Nephron (organoid): ENCODE data around the gene COL24A1.

Experiments used
- H3K27ac Mint-ChIP-seq, 3 experiments: 2 replicates each; pipeline ENCODE4 v1.8.0; 2020; ENCODE audit warnings: mixed read lengths in 3 of 3, mild to moderate bottlenecking in 2 of 3, moderate library complexity in 1 of 3
- H3K27me3 Mint-ChIP-seq: 2 replicates; pipeline ENCODE4 v1.8.0; 2021; ENCODE audit warnings: low read depth, mild to moderate bottlenecking, moderate library complexity, mixed read lengths
- H3K36me3 Mint-ChIP-seq: 2 replicates; pipeline ENCODE4 v1.8.0; 2020; ENCODE audit warnings: low read depth, mixed read lengths
- H3K4me1 Mint-ChIP-seq: 2 replicates; pipeline ENCODE4 v1.8.0; 2020; ENCODE audit warnings: mixed read lengths
- H3K4me3 Mint-ChIP-seq, 3 experiments: 2 replicates each; pipeline ENCODE4 v1.8.0; 2020; ENCODE audit warnings: mild to moderate bottlenecking in 3 of 3, mixed read lengths in 3 of 3, moderate library complexity in 2 of 3
- H3K9me3 Mint-ChIP-seq: 2 replicates; pipeline ENCODE4 v1.8.0; 2020; ENCODE audit warnings: mixed read lengths
- CTCF ChIP-seq, 3 experiments: fragments of 200-600 bp; sonication (generic); IDR thresholded peaks; one replicate each; pipeline ENCODE4 v1.5.0; 2021; ENCODE audit warnings: antibody characterized with exemption in 3 of 3; ENCODE audit not compliant: unreplicated experiment in 3 of 3

Gene COL24A1

GRCh38 chr1:86068841-86069756, 87.5 kb downstream of the COL24A1 start:
- Mint-ChIP-seq H3K9me3 (peaks cover 6% of the 10 kb centered on the region), H3K27ac (peak overlapping the region in 1 of 3 experiments; percentile 55), H3K36me3 (no peaks in the 10 kb centered on the region), H3K4me1 (peaks cover 34% of the 10 kb centered on the region), H3K4me3 (no peak overlapping the region), H3K27me3 (peaks cover 4% of the 10 kb centered on the region)
- no peak for TF ChIP-seq CTCF (IDR thresholded peaks at IDR 0.05; ENCODE audit: unreplicated experiment in 3 of 3)

- H3K27me3 Mint-ChIP-seq, result no peaks in the 10 kb centered on the region
- H3K4me1 Mint-ChIP-seq, result peaks cover 34% of the 10 kb centered on the region
- peak overlapping the region; percentile 55 to 68 (median 57) for H3K27ac Mint-ChIP-seq
- no peak overlapping the region for H3K4me3 Mint-ChIP-seq
- no peak for TF ChIP-seq CTCF (IDR thresholded peaks at IDR 0.05; ENCODE audit: unreplicated experiment in 3 of 3)
- H3K9me3 Mint-ChIP-seq, result peaks cover 6% of the 10 kb centered on the region
- H3K36me3 Mint-ChIP-seq, result no peaks in the 10 kb centered on the region
Observed at GRCh38 chr1:86068271-86068721, 88.3 kb downstream of the COL24A1 start.

GRCh38 chr1:86067626-86068025, 88.9 kb downstream of the COL24A1 start:
- H3K27me3 Mint-ChIP-seq, result no peaks in the 10 kb centered on the region
- no peak for TF ChIP-seq CTCF (IDR thresholded peaks at IDR 0.05; ENCODE audit: unreplicated experiment in 3 of 3)
- H3K4me1 Mint-ChIP-seq, result peaks cover 35% of the 10 kb centered on the region
- no peaks in the 10 kb centered on the region for H3K36me3 Mint-ChIP-seq
- H3K27ac Mint-ChIP-seq, result peak overlapping the region; percentile 55 to 68 (median 57)
- no peak overlapping the region for H3K4me3 Mint-ChIP-seq
- H3K9me3 Mint-ChIP-seq, result peaks cover 4% of the 10 kb centered on the region

- H3K27me3 Mint-ChIP-seq, result no peaks in the 10 kb centered on the region
- H3K36me3 Mint-ChIP-seq, result no peaks in the 10 kb centered on the region
- peaks cover 40% of the 10 kb centered on the region for H3K4me1 Mint-ChIP-seq
Observed at GRCh38 chr1:86064899-86065298, 91.7 kb downstream of the COL24A1 start.

GRCh38 chr1:86063721-86064120, 92.9 kb downstream of the COL24A1 start:
- H3K27me3 Mint-ChIP-seq, result no peaks in the 10 kb centered on the region
- H3K4me3 Mint-ChIP-seq, result no peak overlapping the region
- no peak for TF ChIP-seq CTCF (IDR thresholded peaks at IDR 0.05; ENCODE audit: unreplicated experiment in 3 of 3)
- H3K36me3 Mint-ChIP-seq, result no peaks in the 10 kb centered on the region
- H3K4me1 Mint-ChIP-seq, result peaks cover 29% of the 10 kb centered on the region
- no peak overlapping the region for H3K27ac Mint-ChIP-seq
- no peaks in the 10 kb centered on the region for H3K9me3 Mint-ChIP-seq

More at GRCh38 chr1:86064899-86065298, 91.7 kb downstream of the COL24A1 start:
- peaks cover 2% of the 10 kb centered on the region for H3K9me3 Mint-ChIP-seq
- no peak overlapping the region for H3K27ac Mint-ChIP-seq
- TF ChIP-seq CTCF (IDR thresholded peaks at IDR 0.05; ENCODE audit: unreplicated experiment in 3 of 3), result no peak
- no peak overlapping the region for H3K4me3 Mint-ChIP-seq
